H1 (cell line): ENCODE results near the gene ZNF750. TPM values are rescaled to one million over a fixed set of nuclear protein-coding genes. Genes with fewer than 3 reads are reported as not detected.

Source experiments
- CTCF ChIA-PET: fragments of 300-600 bp; sonication (Branson Sonifier 250); formaldehyde crosslinking; loops from one replicate; lab custom pipeline; 2021; ENCODE audit not compliant: partially characterized antibody; lab: Charles Lee
- POLR2A ChIA-PET: fragments of 300-600 bp; sonication (Branson Sonifier 250); formaldehyde crosslinking; loops from one replicate; lab custom pipeline; 2021; ENCODE audit warnings: inconsistent platforms; ENCODE audit not compliant: partially characterized antibody; lab: Charles Lee
- DNase-seq, 2 experiments: peaks; one replicate each; pipeline versions ENCODE4 v3.0.0 to v3.0.0-alpha.2; 2010 to 2022; ENCODE audit warnings: low spot score in 2 of 2, low read depth in 1 of 2, mixed read lengths in 1 of 2
- FAIRE-seq: peaks from 2 replicates; lab custom pipeline; 2011; peaks lifted over from hg19 to GRCh38; lab: Jason Lieb, UNC
- H2AFZ ChIP-seq: 2 replicates; pipeline ENCODE4 v1.8.1; 2012; ENCODE audit warnings: low read length, inconsistent platforms
- H2AK5ac ChIP-seq: 2 replicates; pipeline ENCODE4 v1.6.1; 2013; ENCODE audit warnings: low read depth, low read length
- H2BK120ac ChIP-seq: replicated peaks from 2 replicates; pipeline ENCODE3; 2013; ENCODE audit warnings: low read depth, low read length, inconsistent platforms
- H2BK12ac ChIP-seq: 2 replicates; pipeline ENCODE4 v1.6.1; 2013; ENCODE audit warnings: low read depth, low read length
- H2BK15ac ChIP-seq: 2 replicates; pipeline ENCODE4 v1.6.1; 2013; ENCODE audit warnings: low read length
- H2BK20ac ChIP-seq: 2 replicates; pipeline ENCODE4 v1.6.1; 2013; ENCODE audit warnings: low read length
- H2BK5ac ChIP-seq: 2 replicates; pipeline ENCODE4 v1.6.1; 2013; ENCODE audit warnings: low read depth, low read length
- H3K14ac ChIP-seq: 2 replicates; pipeline ENCODE4 v1.6.1; 2013; ENCODE audit warnings: inconsistent platforms; ENCODE audit not compliant: insufficient read length
- H3K18ac ChIP-seq: 2 replicates; pipeline ENCODE4 v1.6.1; 2013; ENCODE audit warnings: low read length; ENCODE audit errors: extremely low read depth
- H3K23ac ChIP-seq: 2 replicates; pipeline ENCODE4 v1.6.1; 2013; ENCODE audit warnings: inconsistent platforms; ENCODE audit not compliant: insufficient read length
- H3K23me2 ChIP-seq: 2 replicates; pipeline ENCODE4 v1.6.1; 2013; ENCODE audit warnings: low read depth, low read length
- H3K27ac ChIP-seq: 2 replicates; pipeline ENCODE4 v1.6.1; 2011; ENCODE audit warnings: low read depth, low read length, inconsistent platforms
- H3K27me3 ChIP-seq, 4 experiments: replicated peaks in 1 of 4; 1 replicate in 1 of 4; 2 replicates in 3 of 4; pipeline versions ENCODE4 v1.6.1 to v1.8.1; 2011 to 2013; ENCODE audit warnings: low read length in 3 of 4, mild to moderate bottlenecking in 3 of 4, inconsistent platforms in 2 of 4, mixed read lengths in 2 of 4, moderate library complexity in 1 of 4; ENCODE audit not compliant: control insufficient read depth in 3 of 4, insufficient read depth in 3 of 4; ENCODE audit errors: extremely low read depth in 1 of 4
- H3K36me3 ChIP-seq, 4 experiments: 2 replicates each; pipeline versions ENCODE4 v1.6.1 to v1.8.1; 2011 to 2013; ENCODE audit warnings: mild to moderate bottlenecking in 4 of 4, low read length in 3 of 4, moderate library complexity in 2 of 4, control low read depth in 1 of 4, inconsistent platforms in 1 of 4; ENCODE audit not compliant: insufficient read depth in 4 of 4, control insufficient read depth in 2 of 4
- H3K4ac ChIP-seq: replicated peaks from 2 replicates; pipeline ENCODE3; 2013; ENCODE audit warnings: low read length, low read depth, mixed read lengths, inconsistent platforms; ENCODE audit not compliant: insufficient read length
- H3K4me1 ChIP-seq, 4 experiments: replicated peaks in 1 of 4; 1 replicate in 1 of 4; 2 replicates in 3 of 4; pipeline versions ENCODE4 v1.6.1 to v1.8.1; 2011 to 2013; ENCODE audit warnings: low read length in 3 of 4, inconsistent platforms in 2 of 4, mixed read lengths in 1 of 4; ENCODE audit not compliant: insufficient read depth in 4 of 4, control insufficient read depth in 3 of 4
- H3K4me2 ChIP-seq, 2 experiments: 2 replicates each; pipeline versions ENCODE4 v1.6.1 to v1.8.1; 2011 to 2013; ENCODE audit warnings: low read depth in 2 of 2, low read length in 2 of 2, control low read depth in 1 of 2, inconsistent platforms in 1 of 2, mild to moderate bottlenecking in 1 of 2; ENCODE audit not compliant: insufficient read depth in 1 of 2
- H3K4me3 ChIP-seq, 4 experiments: fragments of 200-600, 300-600 bp in 1 of 4; sonication (generic), shearing (Covaris generic), sonication (Bioruptor Twin) in 1 of 4; 2 replicates each; pipeline versions ENCODE4 v1.5.1 to v1.8.1; 2011 to 2016; ENCODE audit warnings: low read length in 4 of 4, low read depth in 3 of 4, control low read depth in 2 of 4, inconsistent platforms in 2 of 4, mild to moderate bottlenecking in 2 of 4, mixed read lengths in 1 of 4, moderate library complexity in 1 of 4; ENCODE audit not compliant: insufficient read depth in 2 of 4; ENCODE audit errors: extremely low read depth in 1 of 4
- H3K56ac ChIP-seq: replicated peaks from 2 replicates; pipeline ENCODE3; 2013; ENCODE audit warnings: low read depth, mild to moderate bottlenecking, mixed read lengths, low read length, inconsistent platforms; ENCODE audit not compliant: insufficient read length
- H3K79me1 ChIP-seq: 2 replicates; pipeline ENCODE4 v1.6.1; 2013; ENCODE audit warnings: low read depth, low read length, control low read depth
- H3K79me2 ChIP-seq, 2 experiments: 2 replicates each; pipeline versions ENCODE4 v1.6.1 to v1.8.1; 2012 to 2013; ENCODE audit warnings: low read length in 2 of 2, mild to moderate bottlenecking in 2 of 2, inconsistent platforms in 1 of 2; ENCODE audit not compliant: insufficient read depth in 2 of 2, control insufficient read depth in 1 of 2
- H3K9ac ChIP-seq, 4 experiments: replicated peaks in 1 of 4; 1 replicate in 1 of 4; 2 replicates in 3 of 4; pipeline versions ENCODE4 v1.6.1 to v1.8.1; 2011 to 2013; ENCODE audit warnings: low read depth in 3 of 4, low read length in 3 of 4, control low read depth in 2 of 4, mild to moderate bottlenecking in 2 of 4, moderate library complexity in 2 of 4, inconsistent platforms in 1 of 4; ENCODE audit errors: extremely low read depth in 1 of 4
- H3K9me3 ChIP-seq, 2 experiments: 2 replicates each; pipeline versions ENCODE4 v1.6.1 to v1.8.1; 2012 to 2013; ENCODE audit warnings: mild to moderate bottlenecking in 2 of 2, moderate library complexity in 2 of 2, control low read depth in 1 of 2, inconsistent platforms in 1 of 2, low read depth in 1 of 2, low read length in 1 of 2, mixed read lengths in 1 of 2; ENCODE audit not compliant: insufficient read depth in 2 of 2
- H4K20me1 ChIP-seq, 2 experiments: replicated peaks in 1 of 2; 2 replicates each; pipeline versions ENCODE3 to v1.8.1; 2011 to 2013; ENCODE audit warnings: inconsistent platforms in 2 of 2, low read length in 2 of 2, mild to moderate bottlenecking in 1 of 2; ENCODE audit not compliant: insufficient read depth in 2 of 2, control insufficient read depth in 1 of 2
- H4K5ac ChIP-seq: 2 replicates; pipeline ENCODE4 v1.6.1; 2013; ENCODE audit warnings: low read length, low read depth, mixed read lengths, inconsistent platforms; ENCODE audit not compliant: insufficient read length
- H4K8ac ChIP-seq: 2 replicates; pipeline ENCODE4 v1.8.0; 2013; ENCODE audit warnings: mild to moderate bottlenecking, moderate library complexity, low read length, inconsistent platforms; ENCODE audit not compliant: insufficient read depth; ENCODE audit errors: extremely low read depth
- H4K91ac ChIP-seq: replicated peaks from 2 replicates; pipeline ENCODE3; 2013; ENCODE audit warnings: low read length, mixed read lengths, inconsistent platforms; ENCODE audit not compliant: insufficient read length
- KDM1A ChIP-seq: fragments of 200-600, 300-600 bp; sonication (generic); IDR thresholded peaks from 2 replicates; pipeline ENCODE4 v1.7.1; 2016; ENCODE audit warnings: mild to moderate bottlenecking, low read length, borderline replicate concordance
- KDM4A ChIP-seq: IDR thresholded peaks from one replicate; pipeline ENCODE4 v1.7.1; 2012; ENCODE audit warnings: low read depth, mild to moderate bottlenecking, moderate library complexity, low read length, inconsistent platforms; ENCODE audit not compliant: severe bottlenecking
- POLR2AphosphoS5 ChIP-seq: IDR thresholded peaks from 2 replicates; pipeline ENCODE4 v1.6.1; 2011; ENCODE audit warnings: low read depth, low read length
- RAD21 ChIP-seq, 2 experiments: IDR thresholded peaks in 1 of 2; conservative IDR thresholded peaks in 1 of 2; 2 replicates each; pipeline ENCODE4 v1.6.1; 2011; ENCODE audit warnings: low read depth in 2 of 2, low read length in 2 of 2, improper control_type of control experiment in 1 of 2, inconsistent platforms in 1 of 2, mild to moderate bottlenecking in 1 of 2, moderate library complexity in 1 of 2
- RXRA ChIP-seq: IDR thresholded peaks from 2 replicates; pipeline ENCODE4 v1.6.1; 2011; ENCODE audit warnings: low read depth, mild to moderate bottlenecking, low read length, moderate library complexity; ENCODE audit not compliant: insufficient read depth
- SIN3A ChIP-seq, 2 experiments: IDR thresholded peaks in 1 of 2; conservative IDR thresholded peaks in 1 of 2; 2 replicates each; pipeline ENCODE4 v1.6.1; 2011 to 2012; ENCODE audit warnings: low read length in 2 of 2, improper control_type of control experiment in 1 of 2, low read depth in 1 of 2, mild to moderate bottlenecking in 1 of 2
- SP4 ChIP-seq: IDR thresholded peaks from 2 replicates; pipeline ENCODE4 v1.6.1; 2012; ENCODE audit warnings: low read length, inconsistent platforms
- TAF7 ChIP-seq: optimal IDR thresholded peaks from 2 replicates; pipeline ENCODE3; 2011; ENCODE audit warnings: low read depth, mild to moderate bottlenecking, inconsistent platforms, low read length, moderate library complexity, borderline replicate concordance
- TCF12 ChIP-seq: IDR thresholded peaks from 2 replicates; pipeline ENCODE4 v1.6.1; 2011; ENCODE audit warnings: low read depth, mild to moderate bottlenecking, low read length
- WGBS, 2 experiments: shearing (Covaris generic) in 1 of 2; methylation state at CpG; one replicate each; pipeline versions ENCODE4 v1.1.6 to v1.1.7; 2013 to 2015; ENCODE audit warnings: low lambda C conversion rate in 2 of 2, mixed read lengths in 2 of 2, inconsistent platforms in 1 of 2, low coverage in 1 of 2, missing lambda C conversion rate in 1 of 2; ENCODE audit not compliant: insufficient replicate concordance in 2 of 2, insufficient coverage in 1 of 2, insufficient read length in 1 of 2; ENCODE audit errors: extremely low coverage in 1 of 2, missing lambda C conversion rate in 1 of 2; 5-methylcytosine and 5-hydroxymethylcytosine counted together
- polyA plus RNA-seq, 7 experiments: library from polyadenylated mRNA; depleted of rRNA in 3 of 7; stranded (reverse) in 5 of 7; unstranded in 2 of 7; fragments of >200 nt in 5 of 7; fragments of 200-250 nt in 2 of 7; gene quantifications; 1 replicate in 5 of 7; 2 replicates in 1 of 7; 4 replicates in 1 of 7; pipeline versions ENCODE4 v1.2.1 to v1.2.3, GENCODE V29; 2011 to 2013; ENCODE audit warnings: missing spikeins in 2 of 7, mixed read lengths in 2 of 7
- total RNA-seq: library from RNA; stranded (reverse); fragmentation: NEBNext Ultra II Directional; extraction: Animal tissue kit (Norgen Biotek cat#: 25700); gene quantifications from 2 replicates; pipeline ENCODE4 v1.2.1, GENCODE V29; 2021

ZNF750 gene
- total and polyA plus RNA-seq, 2 of the 8 experiments (the other 6 are each of a cell fraction or from before 2014, with no cell fraction given): not detected

DNA sequence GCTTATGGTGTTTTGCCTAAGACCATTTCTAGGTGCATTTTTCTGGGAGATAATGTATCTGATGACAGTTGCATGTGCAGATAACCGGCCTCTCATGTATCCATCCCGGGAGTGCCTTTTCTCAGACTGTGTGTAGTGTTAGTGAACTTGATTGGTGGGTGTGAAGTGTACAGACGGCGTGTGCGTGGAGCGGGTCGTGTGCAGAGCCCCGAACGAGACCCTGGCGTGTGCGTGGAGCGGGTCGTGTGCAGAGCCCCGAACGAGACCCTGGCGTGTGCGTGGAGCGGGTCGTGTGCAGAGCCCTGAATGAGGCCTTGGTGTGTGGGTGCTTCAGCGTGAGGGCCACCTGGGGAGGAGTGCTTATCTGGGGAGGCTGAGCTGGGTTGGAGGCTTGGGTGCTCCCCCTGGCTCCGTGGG is 28.9 kb upstream of the ZNF750 start:
- H4K91ac ChIP-seq: no peak overlapping the region
- no peak overlapping the region for H2BK15ac ChIP-seq
- H2AFZ ChIP-seq: no peak overlapping the region
- peaks cover 5 to 22% of the 10 kb centered on the region in 2 experiments for H4K20me1 ChIP-seq
- WGBS, 2 experiments: 93% methylated on average over 21 of the region's 21 CpGs; no CpG with 5 or more reads in 1 of the 2 experiments
- peaks cover 3 to 14% (median 13%) of the 10 kb centered on the region in 4 experiments; a peak in 5 of 8 replicates for H3K36me3 ChIP-seq
- H4K8ac ChIP-seq: no peak overlapping the region
- no peak overlapping the region for H2BK120ac ChIP-seq
- no peaks in the 10 kb centered on the region for H3K27me3 ChIP-seq
- DNase-seq: no peak
- H3K4me2 ChIP-seq: no peak overlapping the region
- peaks cover 14% of the 10 kb centered on the region for H3K79me1 ChIP-seq
- CTCF ChIA-PET: interaction anchor here (0.7 to 1.5 kb wide), 2 partner anchors 31 to 189 kb away, joined by 3 read pairs; no protein-coding TSS in a partner anchor
- H4K5ac ChIP-seq: no peak overlapping the region
- H3K14ac ChIP-seq: no peak overlapping the region
- TF ChIP-seq SIN3A (conservative IDR thresholded peaks at IDR 0.05 in 1 of 2, IDR thresholded peaks at IDR 0.05 in 1 of 2; ENCODE audit: low read depth in 1 of 2, low read length in 2 of 2) (no peak), KDM1A (no peak), RXRA (no peak), POLR2AphosphoS5 (no peak), SP4 (no peak), TCF12 (no peak), RAD21 (IDR thresholded peaks at IDR 0.05 in 1 of 2, conservative IDR thresholded peaks at IDR 0.05 in 1 of 2; ENCODE audit: low read depth in 2 of 2, low read length in 2 of 2) (no peak), KDM4A (no peak), TAF7 (no peak)
- no peak overlapping the region for H3K4me3 ChIP-seq
- H3K4me1 ChIP-seq: peaks cover 0 to under 1% (median 0%) of the 10 kb centered on the region in 4 experiments; a peak in 4 of 7 replicates
- no peak overlapping the region for H2BK20ac ChIP-seq
- no peak overlapping the region for H3K23ac ChIP-seq
- no peaks in the 10 kb centered on the region for H3K9me3 ChIP-seq
- H2BK5ac ChIP-seq: no peak overlapping the region
- no peak overlapping the region for H3K27ac ChIP-seq
- POLR2A ChIA-PET: no interaction called here
- H2AK5ac ChIP-seq: no peak overlapping the region
- H3K9ac ChIP-seq: no peak overlapping the region
- FAIRE-seq: no peak
- peaks cover 0 to 8% of the 10 kb centered on the region in 2 experiments; a peak in 1 of 4 replicates for H3K79me2 ChIP-seq
- no peak overlapping the region for H3K18ac ChIP-seq
- H3K56ac ChIP-seq: no peak overlapping the region
- H3K23me2 ChIP-seq: no peaks in the 10 kb centered on the region
- H3K4ac ChIP-seq: no peak overlapping the region
- H2BK12ac ChIP-seq: no peak overlapping the region
